ENCODE measurements around the gene XPNPEP3.

XPNPEP3 gene

DNA sequence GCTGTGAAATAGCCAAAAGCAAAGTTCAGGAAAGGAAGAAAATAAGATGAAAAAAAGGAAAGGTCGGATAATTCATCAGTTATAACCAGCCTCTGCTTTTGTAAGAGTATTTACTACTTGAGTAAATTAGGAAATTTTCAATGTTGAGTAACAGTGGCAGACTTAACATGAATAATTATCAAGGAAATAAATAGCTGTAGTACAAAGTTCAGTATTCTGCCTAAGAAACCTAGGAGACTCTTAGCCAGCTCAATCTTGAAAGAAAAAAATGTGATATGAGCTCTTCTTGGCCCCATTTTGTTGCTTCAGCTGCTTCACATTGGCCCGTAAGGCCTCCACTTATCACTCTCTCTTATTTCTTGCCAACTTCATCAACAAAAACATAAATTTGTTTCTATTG lies 22.0 kb downstream of the XPNPEP3 start:
- Histone ChIP-seq H4K8ac (ENCODE audit: low read depth, low read length) (no peak overlapping the region), H3K27me3 (ENCODE audit: insufficient read depth, low read length) (no peaks in the 10 kb centered on the region), H3K79me1 (ENCODE audit: low read length) (no peaks in the 10 kb centered on the region), H3K36me3 (ENCODE audit: control insufficient read depth in 1 of 2, insufficient read depth in 2 of 2, low read length in 2 of 2) (peaks cover 10 to 17% of the 10 kb centered on the region in 2 experiments), H3K4me2 (ENCODE audit: low read length) (no peak overlapping the region), H3K18ac (ENCODE audit: low read length) (no peak overlapping the region), H2BK12ac (ENCODE audit: low read length) (no peak overlapping the region), H2AK5ac (ENCODE audit: low read length) (no peak overlapping the region), H3K23ac (ENCODE audit: low read length) (no peak overlapping the region), H2BK5ac (ENCODE audit: low read depth, low read length, poor library complexity) (no peak overlapping the region), H4K12ac (ENCODE audit: low read depth, low read length) (no peak overlapping the region), H2AFZ (ENCODE audit: insufficient read depth, low read length, poor library complexity) (no peak overlapping the region), H3K27ac (ENCODE audit: low read depth, low read length) (no peak overlapping the region), H4K91ac (ENCODE audit: low read depth, low read length) (no peak overlapping the region), H3K4me3 (ENCODE audit: low read depth, low read length) (no peak overlapping the region), H3K79me2 (ENCODE audit: control insufficient read depth, insufficient read depth, low read length, poor library complexity) (no peaks in the 10 kb centered on the region), H3K9ac (ENCODE audit: low read length) (no peak overlapping the region), H3K4me1 (ENCODE audit: control insufficient read depth in 1 of 2, insufficient read depth in 2 of 2, low read length in 2 of 2) (no peaks in the 10 kb centered on the region), H3K4ac (ENCODE audit: low read depth, low read length) (no peak overlapping the region), H2BK120ac (ENCODE audit: insufficient read depth, low read length, poor library complexity) (no peak overlapping the region), H3K14ac (ENCODE audit: low read length) (no peak overlapping the region), H3K9me3 (ENCODE audit: insufficient read depth, low read depth, low read length) (no peaks in the 10 kb centered on the region)
- DNase-seq = no peak
- WGBS (ENCODE audit: extremely low coverage, insufficient coverage, insufficient read length) = no CpG with 5 or more reads among the region's 2 CpGs

DNA sequence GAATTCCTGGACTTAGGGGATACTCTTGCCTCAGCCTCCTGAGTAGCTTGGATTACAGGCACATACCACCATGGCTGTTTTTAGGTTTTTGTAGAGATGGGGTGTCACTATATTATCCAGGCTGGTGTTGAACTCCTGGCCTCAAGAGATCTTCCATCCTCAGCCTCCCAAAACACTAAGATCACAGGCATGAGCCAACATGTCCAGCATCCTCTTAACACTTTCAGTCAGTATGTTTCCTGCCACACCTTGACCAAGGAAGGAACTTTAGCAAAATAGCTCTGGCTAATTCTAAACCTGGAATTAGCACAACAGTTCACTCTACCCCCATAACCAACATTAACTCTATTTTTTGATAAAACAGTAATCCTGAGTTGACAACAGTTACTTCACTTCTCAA lies 32.2 kb downstream of the XPNPEP3 start:
- Histone ChIP-seq H4K8ac (ENCODE audit: low read depth, low read length) (no peak overlapping the region), H3K79me2 (ENCODE audit: control insufficient read depth, insufficient read depth, low read length, poor library complexity) (no peaks in the 10 kb centered on the region), H3K4me3 (ENCODE audit: low read depth, low read length) (no peak overlapping the region), H3K4ac (ENCODE audit: low read depth, low read length) (no peak overlapping the region), H3K4me2 (ENCODE audit: low read length) (no peak overlapping the region), H3K14ac (ENCODE audit: low read length) (no peak overlapping the region), H2BK12ac (ENCODE audit: low read length) (no peak overlapping the region), H2BK5ac (ENCODE audit: low read depth, low read length, poor library complexity) (no peak overlapping the region), H2AFZ (ENCODE audit: insufficient read depth, low read length, poor library complexity) (no peak overlapping the region), H3K27ac (ENCODE audit: low read depth, low read length) (no peak overlapping the region), H4K91ac (ENCODE audit: low read depth, low read length) (no peak overlapping the region), H2BK120ac (ENCODE audit: insufficient read depth, low read length, poor library complexity) (no peak overlapping the region), H4K12ac (ENCODE audit: low read depth, low read length) (no peak overlapping the region), H3K9me3 (ENCODE audit: insufficient read depth, low read depth, low read length) (no peaks in the 10 kb centered on the region), H3K36me3 (ENCODE audit: control insufficient read depth in 1 of 2, insufficient read depth in 2 of 2, low read length in 2 of 2) (peaks cover 10 to 18% of the 10 kb centered on the region in 2 experiments), H2AK5ac (ENCODE audit: low read length) (no peak overlapping the region), H3K23ac (ENCODE audit: low read length) (no peak overlapping the region), H3K4me1 (ENCODE audit: control insufficient read depth in 1 of 2, insufficient read depth in 2 of 2, low read length in 2 of 2) (no peaks in the 10 kb centered on the region), H3K27me3 (ENCODE audit: insufficient read depth, low read length) (no peaks in the 10 kb centered on the region), H3K18ac (ENCODE audit: low read length) (no peak overlapping the region), H3K9ac (ENCODE audit: low read length) (no peak overlapping the region), H3K79me1 (ENCODE audit: low read length) (no peaks in the 10 kb centered on the region)
- no peak for DNase-seq

DNA sequence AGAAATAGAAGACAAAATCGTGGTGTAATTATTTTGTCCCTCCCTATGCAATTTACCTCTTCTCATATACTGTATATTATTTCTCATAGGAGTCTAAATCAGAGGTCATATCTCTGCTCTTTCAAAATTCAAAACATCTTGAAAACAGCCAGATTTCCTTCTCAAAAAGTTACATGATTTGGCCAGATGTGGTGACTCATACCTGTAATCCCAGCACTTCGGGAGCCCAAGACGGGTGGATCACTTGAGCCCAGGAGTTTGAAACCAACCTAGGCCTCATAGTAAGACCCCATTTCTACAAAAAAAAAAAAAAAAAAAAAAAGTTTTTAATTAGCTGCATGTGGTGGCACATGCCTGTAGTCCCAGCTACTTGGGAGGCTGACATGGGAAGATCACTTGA lies 33.9 kb downstream of the XPNPEP3 start:
- Histone ChIP-seq H3K4me2 (ENCODE audit: low read length) (no peak overlapping the region), H3K4ac (ENCODE audit: low read depth, low read length) (no peak overlapping the region), H3K14ac (ENCODE audit: low read length) (no peak overlapping the region), H4K8ac (ENCODE audit: low read depth, low read length) (no peak overlapping the region), H3K9ac (ENCODE audit: low read length) (no peak overlapping the region), H2BK5ac (ENCODE audit: low read depth, low read length, poor library complexity) (no peak overlapping the region), H3K27me3 (ENCODE audit: insufficient read depth, low read length) (no peaks in the 10 kb centered on the region), H3K36me3 (ENCODE audit: control insufficient read depth in 1 of 2, insufficient read depth in 2 of 2, low read length in 2 of 2) (peaks cover 11 to 18% of the 10 kb centered on the region in 2 experiments), H2BK120ac (ENCODE audit: insufficient read depth, low read length, poor library complexity) (no peak overlapping the region), H2AFZ (ENCODE audit: insufficient read depth, low read length, poor library complexity) (no peak overlapping the region), H2AK5ac (ENCODE audit: low read length) (no peak overlapping the region), H3K4me3 (ENCODE audit: low read depth, low read length) (no peak overlapping the region), H3K23ac (ENCODE audit: low read length) (no peak overlapping the region), H4K12ac (ENCODE audit: low read depth, low read length) (no peak overlapping the region), H3K79me1 (ENCODE audit: low read length) (no peaks in the 10 kb centered on the region), H3K79me2 (ENCODE audit: control insufficient read depth, insufficient read depth, low read length, poor library complexity) (no peaks in the 10 kb centered on the region), H3K18ac (ENCODE audit: low read length) (no peak overlapping the region), H3K27ac (ENCODE audit: low read depth, low read length) (no peak overlapping the region), H3K9me3 (ENCODE audit: insufficient read depth, low read depth, low read length) (no peaks in the 10 kb centered on the region), H4K91ac (ENCODE audit: low read depth, low read length) (no peak overlapping the region), H2BK12ac (ENCODE audit: low read length) (no peak overlapping the region), H3K4me1 (ENCODE audit: control insufficient read depth in 1 of 2, insufficient read depth in 2 of 2, low read length in 2 of 2) (no peaks in the 10 kb centered on the region)
- no CpG with 5 or more reads among the region's 3 CpGs for WGBS (ENCODE audit: extremely low coverage, insufficient coverage, insufficient read length)
- no peak for DNase-seq

DNA sequence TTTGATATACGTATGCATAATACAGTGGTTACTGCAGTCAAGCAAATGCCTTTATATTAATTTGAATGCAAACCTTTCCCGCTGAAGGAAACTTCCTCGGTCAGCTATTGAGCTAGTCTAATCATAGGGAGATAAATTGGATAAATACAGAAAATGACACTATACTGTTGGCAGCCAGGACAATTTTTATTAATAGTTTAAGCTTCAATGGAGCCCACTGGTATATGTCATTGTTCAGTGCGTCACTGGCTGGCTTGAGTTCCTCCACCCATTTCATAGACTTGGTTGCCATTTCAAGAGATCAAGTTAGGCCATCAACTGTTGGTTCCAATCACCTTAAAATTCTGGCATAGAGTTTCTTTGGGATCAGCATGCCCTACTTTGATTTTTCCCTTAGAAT lies 37.5 kb downstream of the XPNPEP3 start:
- no peak overlapping the region for H2BK120ac ChIP-seq (ENCODE audit: insufficient read depth, low read length, poor library complexity)
- H4K91ac ChIP-seq (ENCODE audit: low read depth, low read length) = no peak overlapping the region
- H4K12ac ChIP-seq (ENCODE audit: low read depth, low read length) = no peak overlapping the region
- H3K9ac ChIP-seq (ENCODE audit: low read length) = no peak overlapping the region
- H3K79me2 ChIP-seq (ENCODE audit: control insufficient read depth, insufficient read depth, low read length, poor library complexity) = no peaks in the 10 kb centered on the region
- no peak overlapping the region for H2AFZ ChIP-seq (ENCODE audit: insufficient read depth, low read length, poor library complexity)
- H3K4me2 ChIP-seq (ENCODE audit: low read length) = no peak overlapping the region
- H3K4me1 ChIP-seq (ENCODE audit: control insufficient read depth in 1 of 2, insufficient read depth in 2 of 2, low read length in 2 of 2) = no peaks in the 10 kb centered on the region
- H3K36me3 ChIP-seq (ENCODE audit: control insufficient read depth in 1 of 2, insufficient read depth in 2 of 2, low read length in 2 of 2) = peaks cover 4% of the 10 kb centered on the region in 2 experiments
- no peak overlapping the region for H2AK5ac ChIP-seq (ENCODE audit: low read length)
- no peak overlapping the region for H3K4ac ChIP-seq (ENCODE audit: low read depth, low read length)
- H4K8ac ChIP-seq (ENCODE audit: low read depth, low read length) = no peak overlapping the region
- H3K23ac ChIP-seq (ENCODE audit: low read length) = no peak overlapping the region
- no peak for DNase-seq
- no CpG with 5 or more reads among the region's 4 CpGs for WGBS (ENCODE audit: extremely low coverage, insufficient coverage, insufficient read length)
- H3K4me3 ChIP-seq (ENCODE audit: low read depth, low read length) = no peak overlapping the region
- no peaks in the 10 kb centered on the region for H3K79me1 ChIP-seq (ENCODE audit: low read length)
- no peak overlapping the region for H3K18ac ChIP-seq (ENCODE audit: low read length)
- H3K27me3 ChIP-seq (ENCODE audit: insufficient read depth, low read length) = no peaks in the 10 kb centered on the region
- no peaks in the 10 kb centered on the region for H3K9me3 ChIP-seq (ENCODE audit: insufficient read depth, low read depth, low read length)
- H2BK5ac ChIP-seq (ENCODE audit: low read depth, low read length, poor library complexity) = no peak overlapping the region
- no peak overlapping the region for H3K14ac ChIP-seq (ENCODE audit: low read length)
- no peak overlapping the region for H3K27ac ChIP-seq (ENCODE audit: low read depth, low read length)
- no peak overlapping the region for H2BK12ac ChIP-seq (ENCODE audit: low read length)

Data from trophoblast cell (in vitro differentiated cells and primary cell).